Kidney glomerular epithelial cell (primary cell): ENCODE data around the gene OR5T2.
"Not testable (repeated sequence)": the region's sequence is repeated elsewhere in the genome, so short reads cannot be mapped to it uniquely, and the experiment has no call there.

ENCODE experiments used
- DNase-seq: peaks from one replicate; lab custom pipeline; 2025; lab: John Stamatoyannopoulos, UW

The OR5T2 gene

GRCh38 chr11:56234155-56234554 is at the start of gene OR5T2:
Gene OR5T2, minus strand, starts transcription at chr11:56234255. Its CDS starts 1,193 bp downstream, at chr11:56233062.
- DNase-seq = no peak

GRCh38 chr11:56273854-56274253 is 39.8 kb upstream of the OR5T2 start, which contains the start of gene OR5T1:
Gene OR5T1, plus strand, starts transcription at chr11:56274154. Its CDS starts 1,485 bp downstream, at chr11:56275639.
- DNase-seq = no peak

GRCh38 chr11:56271092-56271491 is 37.0 kb upstream of the OR5T2 start:
- DNase-seq = no peak

GRCh38 chr11:56251954-56252353 is 17.9 kb upstream of the OR5T2 start, which contains the start of gene OR5T3:
Gene OR5T3, plus strand, starts transcription at chr11:56252254. Its CDS starts 0 bp downstream, at chr11:56252254.
- DNase-seq = no peak

GRCh38 chr11:56219735-56220134 is 14.3 kb downstream of the OR5T2 start:
- DNase-seq = not testable (repeated sequence)

GRCh38 chr11:56214537-56214936 is 19.5 kb downstream of the OR5T2 start:
- DNase-seq = no peak

GRCh38 chr11:56207790-56208189 is 26.3 kb downstream of the OR5T2 start:
- DNase-seq = no peak

GRCh38 chr11:56197367-56197766 is 36.7 kb downstream of the OR5T2 start:
- DNase-seq = no peak

- no peak for DNase-seq
Measured at GRCh38 chr11:56196705-56197104, 37.4 kb downstream of the OR5T2 start.

GRCh38 chr11:56188602-56189001 is 45.5 kb downstream of the OR5T2 start:
- DNase-seq = no peak

- no peak for DNase-seq
Measured at GRCh38 chr11:56183459-56183858, 50.6 kb downstream of the OR5T2 start.
